Type B pancreatic cell (in vitro differentiated cells): ENCODE results near the gene TBC1D5. TPM values are rescaled to one million over a fixed set of nuclear protein-coding genes. Genes with fewer than 3 reads are reported as not detected.

Experiments used
- DNase-seq: peaks from one replicate; pipeline ENCODE4 v3.0.0; 2021; ENCODE audit warnings: mixed read lengths; ENCODE audit not compliant: unreplicated experiment; ENCODE audit errors: extremely low spot score
- H3K27ac Mint-ChIP-seq: 2 replicates; pipeline ENCODE4 v1.8.0; 2021; ENCODE audit warnings: mild to moderate bottlenecking, mixed read lengths
- H3K27me3 Mint-ChIP-seq: 2 replicates; pipeline ENCODE4 v1.8.0; 2021; ENCODE audit warnings: mixed read lengths
- H3K36me3 Mint-ChIP-seq: 2 replicates; pipeline ENCODE4 v1.8.0; 2021; ENCODE audit warnings: mixed read lengths
- H3K4me1 Mint-ChIP-seq: one replicate; pipeline ENCODE4 v1.8.0; 2021; ENCODE audit warnings: mixed read lengths; ENCODE audit not compliant: unreplicated experiment
- H3K4me3 Mint-ChIP-seq: 2 replicates; pipeline ENCODE4 v1.8.0; 2021; ENCODE audit warnings: mild to moderate bottlenecking, mixed read lengths
- H3K9me3 Mint-ChIP-seq: 2 replicates; pipeline ENCODE4 v1.8.0; 2021; ENCODE audit warnings: mixed read lengths
- total RNA-seq: library from RNA; stranded (reverse); gene quantifications from 2 replicates; pipeline ENCODE4 v1.2.1, GENCODE V29; 2021; ENCODE audit warnings: low replicate concordance
- TF ChIP-seq, protein P1 (sequence below): fragments of 200-600 bp; sonication (generic); conservative IDR thresholded peaks from 2 replicates; pipeline ENCODE4 v1.5.0; 2021; ENCODE audit warnings: antibody characterized with exemption, mild to moderate bottlenecking

TBC1D5 gene
- total RNA-seq, 1 donor from 2014 or later = 48.7 TPM

DNA sequence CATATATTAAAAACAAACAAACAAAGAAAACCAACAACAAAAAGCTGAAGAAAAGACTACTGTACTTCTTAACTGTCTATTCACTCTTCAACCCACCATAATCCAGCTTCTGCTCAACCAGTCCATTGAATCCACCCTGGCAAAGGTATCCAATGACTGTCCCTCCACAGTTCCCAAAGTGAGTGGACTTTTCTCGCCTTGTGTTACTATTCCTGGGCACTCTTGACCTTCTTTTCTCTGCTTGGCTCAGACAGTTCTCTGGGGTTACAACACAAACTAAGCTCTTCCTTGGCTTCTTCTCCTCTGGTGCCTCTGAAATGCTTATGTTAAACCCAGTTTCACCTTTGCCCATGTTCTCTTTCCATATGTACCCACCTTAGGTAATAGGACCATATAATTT, 437.5 kb downstream of the TBC1D5 start:
- Mint-ChIP-seq H3K4me1 (no peaks in the 10 kb centered on the region), H3K27me3 (no peaks in the 10 kb centered on the region), H3K9me3 (no peaks in the 10 kb centered on the region), H3K4me3 (no peak overlapping the region), H3K36me3 (peaks cover 5% of the 10 kb centered on the region), H3K27ac (no peak overlapping the region)
- no peak for DNase-seq
- TF ChIP-seq, protein P1, sequence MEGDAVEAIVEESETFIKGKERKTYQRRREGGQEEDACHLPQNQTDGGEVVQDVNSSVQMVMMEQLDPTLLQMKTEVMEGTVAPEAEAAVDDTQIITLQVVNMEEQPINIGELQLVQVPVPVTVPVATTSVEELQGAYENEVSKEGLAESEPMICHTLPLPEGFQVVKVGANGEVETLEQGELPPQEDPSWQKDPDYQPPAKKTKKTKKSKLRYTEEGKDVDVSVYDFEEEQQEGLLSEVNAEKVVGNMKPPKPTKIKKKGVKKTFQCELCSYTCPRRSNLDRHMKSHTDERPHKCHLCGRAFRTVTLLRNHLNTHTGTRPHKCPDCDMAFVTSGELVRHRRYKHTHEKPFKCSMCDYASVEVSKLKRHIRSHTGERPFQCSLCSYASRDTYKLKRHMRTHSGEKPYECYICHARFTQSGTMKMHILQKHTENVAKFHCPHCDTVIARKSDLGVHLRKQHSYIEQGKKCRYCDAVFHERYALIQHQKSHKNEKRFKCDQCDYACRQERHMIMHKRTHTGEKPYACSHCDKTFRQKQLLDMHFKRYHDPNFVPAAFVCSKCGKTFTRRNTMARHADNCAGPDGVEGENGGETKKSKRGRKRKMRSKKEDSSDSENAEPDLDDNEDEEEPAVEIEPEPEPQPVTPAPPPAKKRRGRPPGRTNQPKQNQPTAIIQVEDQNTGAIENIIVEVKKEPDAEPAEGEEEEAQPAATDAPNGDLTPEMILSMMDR = no peak

DNA sequence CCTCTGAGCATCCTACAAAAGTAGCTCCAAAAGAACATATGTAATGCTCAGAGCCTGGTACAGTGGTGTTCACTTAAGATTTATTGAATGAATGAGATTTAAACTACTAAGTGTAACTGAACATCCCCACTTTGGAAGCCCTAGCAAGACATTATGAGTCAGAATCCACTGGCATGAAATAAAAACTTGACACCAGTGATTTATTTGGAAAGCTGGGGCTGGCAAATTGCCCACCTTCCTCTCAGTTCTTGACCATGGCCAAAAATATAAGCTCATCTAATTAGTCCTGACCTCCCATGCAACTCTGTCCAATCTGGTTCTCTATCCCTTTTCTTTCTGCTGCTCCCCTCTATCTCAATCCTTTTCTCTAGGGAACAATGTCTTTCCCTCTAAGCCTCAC, 439.7 kb downstream of the TBC1D5 start:
- H3K4me3 Mint-ChIP-seq = no peak overlapping the region
- TF ChIP-seq, protein P1 = no peak
- no peak overlapping the region for H3K27ac Mint-ChIP-seq
- no peaks in the 10 kb centered on the region for H3K9me3 Mint-ChIP-seq
- H3K4me1 Mint-ChIP-seq = no peaks in the 10 kb centered on the region
- H3K27me3 Mint-ChIP-seq = no peaks in the 10 kb centered on the region
- DNase-seq = no peak
- H3K36me3 Mint-ChIP-seq = peaks cover 5% of the 10 kb centered on the region

DNA sequence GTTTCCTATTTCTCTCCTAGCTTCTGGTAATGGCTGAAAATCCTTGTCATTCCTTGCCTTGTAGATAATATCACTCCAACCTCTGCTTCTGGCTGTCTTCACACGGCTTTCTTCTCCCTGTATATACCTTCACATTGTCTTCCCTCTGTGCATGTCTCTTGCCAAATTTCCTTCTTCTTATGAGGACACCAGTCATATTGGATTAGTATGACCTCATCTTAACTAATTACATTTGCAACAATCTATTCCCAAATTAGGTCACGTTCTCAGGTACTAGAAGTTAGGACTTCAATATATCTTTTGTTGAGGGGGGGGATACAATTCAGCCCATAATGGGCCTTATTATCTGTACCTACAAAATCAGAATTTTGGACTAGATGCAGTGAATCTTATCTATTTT, 440.3 kb downstream of the TBC1D5 start:
- Mint-ChIP-seq H3K27ac (no peak overlapping the region), H3K4me3 (no peak overlapping the region), H3K4me1 (no peaks in the 10 kb centered on the region), H3K9me3 (no peaks in the 10 kb centered on the region), H3K36me3 (peaks cover 5% of the 10 kb centered on the region), H3K27me3 (no peaks in the 10 kb centered on the region)
- TF ChIP-seq, protein P1 = no peak
- DNase-seq = no peak

- Mint-ChIP-seq H3K4me3 (no peak overlapping the region), H3K36me3 (peaks cover 9% of the 10 kb centered on the region), H3K27ac (no peak overlapping the region), H3K4me1 (no peaks in the 10 kb centered on the region), H3K9me3 (no peaks in the 10 kb centered on the region), H3K27me3 (no peaks in the 10 kb centered on the region)
- no peak for DNase-seq
- TF ChIP-seq, protein P1 = no peak
Measured at GRCh38 chr3:17301271-17301670, 441.2 kb downstream of the TBC1D5 start.

GRCh38 chr3:17300441-17300840, 442.0 kb downstream of the TBC1D5 start:
- H3K9me3 Mint-ChIP-seq = no peaks in the 10 kb centered on the region
- TF ChIP-seq, protein P1 = no peak
- peaks cover 4% of the 10 kb centered on the region for H3K36me3 Mint-ChIP-seq
- no peaks in the 10 kb centered on the region for H3K27me3 Mint-ChIP-seq
- H3K4me1 Mint-ChIP-seq = no peaks in the 10 kb centered on the region
- H3K4me3 Mint-ChIP-seq = no peak overlapping the region
- H3K27ac Mint-ChIP-seq = no peak overlapping the region
- no peak for DNase-seq

- Mint-ChIP-seq H3K4me1 (peaks cover 4% of the 10 kb centered on the region), H3K4me3 (no peak overlapping the region), H3K27ac (no peak overlapping the region), H3K27me3 (no peaks in the 10 kb centered on the region), H3K36me3 (peaks cover 6% of the 10 kb centered on the region), H3K9me3 (no peaks in the 10 kb centered on the region)
- DNase-seq = no peak
- TF ChIP-seq, protein P1 = no peak
Measured at GRCh38 chr3:17298038-17298437, 444.4 kb downstream of the TBC1D5 start.
